IgD-negative memory B cell (primary cell): ENCODE data around the gene CDR2L. TPM values are rescaled to one million over a fixed set of nuclear protein-coding genes. Genes with fewer than 3 reads are reported as not detected.

Experiments used
- H3K27ac Mint-ChIP-seq, 3 donors: one replicate each; pipeline ENCODE4 v1.8.0; 2020 to 2022; ENCODE audit warnings: mild to moderate bottlenecking in 3 of 3, mixed read lengths in 3 of 3, moderate library complexity in 1 of 3
- H3K27me3 Mint-ChIP-seq: one replicate; pipeline ENCODE4 v1.8.0; 2021; ENCODE audit warnings: mixed read lengths
- H3K36me3 Mint-ChIP-seq: one replicate; pipeline ENCODE4 v1.8.0; 2020; ENCODE audit warnings: mild to moderate bottlenecking, mixed read lengths
- H3K4me1 Mint-ChIP-seq, 3 donors: one replicate each; pipeline ENCODE4 v1.8.0; 2020 to 2022; ENCODE audit warnings: mixed read lengths in 3 of 3, mild to moderate bottlenecking in 1 of 3
- H3K4me3 Mint-ChIP-seq, 4 donors: one replicate each; pipeline ENCODE4 v1.8.0; 2020 to 2022; ENCODE audit warnings: mild to moderate bottlenecking in 4 of 4, mixed read lengths in 4 of 4, moderate library complexity in 3 of 4
- H3K9me3 Mint-ChIP-seq, 3 donors: one replicate each; pipeline ENCODE4 v1.8.0; 2020 to 2021; ENCODE audit warnings: mixed read lengths in 3 of 3, mild to moderate bottlenecking in 1 of 3
- polyA plus RNA-seq: library from polyadenylated mRNA; unstranded; fragments of 300-500 nt; fragmentation: Illumina TruSeq; gene quantifications from one replicate; pipeline ENCODE4 v1.2.3, GENCODE V29; 2021

The CDR2L gene
- polyA plus RNA-seq, 1 donor from 2014 or later: not detected

- peak within 1 kb of the TSS; percentile 94 to 97 (median 97) for H3K27ac Mint-ChIP-seq
- H3K4me3 Mint-ChIP-seq: peak within 1 kb of the TSS; percentile 96 to 99 (median 98)
- no peaks in the 10 kb centered on the region for H3K36me3 Mint-ChIP-seq
- H3K4me1 Mint-ChIP-seq: peaks cover 17 to 21% (median 20%) of the 10 kb centered on the region in 3 donors
- no peaks in the 10 kb centered on the region for H3K9me3 Mint-ChIP-seq
- H3K27me3 Mint-ChIP-seq: no peaks in the 10 kb centered on the region
Measured at GRCh38 chr17:75046407-75047289, 59.2 kb downstream of the CDR2L start, which contains the start of the genes ATP5PD and KCTD2. TSS of gene ATP5PD (minus strand) at chr17:75046969. CDS start at chr17:75042650, 4,319 bp downstream. TSS of gene KCTD2 (plus strand) at chr17:75047225. CDS start at chr17:75047251, 26 bp downstream.

DNA sequence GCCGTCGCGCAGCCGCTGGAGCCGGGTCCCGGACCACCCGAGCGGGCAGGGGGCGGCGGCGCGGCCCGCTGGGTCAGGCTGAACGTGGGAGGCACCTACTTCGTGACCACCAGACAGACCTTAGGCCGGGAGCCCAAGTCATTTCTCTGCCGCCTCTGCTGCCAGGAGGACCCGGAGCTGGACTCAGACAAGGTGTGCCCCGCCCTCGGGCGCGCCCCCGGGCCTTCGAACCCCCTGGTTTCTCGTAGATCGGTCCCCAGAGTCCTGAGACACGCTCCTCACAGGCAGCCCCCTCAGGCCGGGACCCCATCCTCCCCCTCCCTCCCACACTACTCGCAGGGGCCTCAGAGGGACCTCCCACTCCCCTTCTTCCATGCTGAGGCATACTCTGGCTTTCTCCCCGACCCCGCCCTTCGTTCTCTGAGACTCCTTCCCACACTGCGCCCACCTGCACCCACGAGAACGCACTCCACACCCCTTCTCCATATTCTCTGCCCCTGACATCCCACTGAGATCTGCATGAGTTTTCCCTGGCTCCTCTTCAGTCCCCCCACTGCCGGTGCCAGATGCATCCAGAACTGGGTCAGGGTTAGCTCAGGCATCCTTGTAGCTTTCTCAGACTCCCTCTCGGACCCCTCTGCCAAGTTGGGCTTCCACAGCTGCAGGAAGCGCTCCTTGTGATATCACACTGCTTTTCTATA lies 60.1 kb downstream of the CDR2L start:
- Mint-ChIP-seq H3K27ac (peak overlapping the region; percentile 79 to 85 (median 84)), H3K27me3 (no peaks in the 10 kb centered on the region), H3K4me3 (peak overlapping the region; percentile 87 to 96 (median 92)), H3K9me3 (no peaks in the 10 kb centered on the region), H3K36me3 (no peaks in the 10 kb centered on the region), H3K4me1 (peaks cover 17 to 21% (median 20%) of the 10 kb centered on the region in 3 donors)

GRCh38 chr17:75048249-75048878 lies 60.9 kb downstream of the CDR2L start:
- Mint-ChIP-seq H3K36me3 (no peaks in the 10 kb centered on the region), H3K4me3 (peak overlapping the region; percentile 87 to 96 (median 92)), H3K27me3 (no peaks in the 10 kb centered on the region), H3K27ac (peak overlapping the region; percentile 47 to 84 (median 79)), H3K9me3 (no peaks in the 10 kb centered on the region), H3K4me1 (peaks cover 17 to 21% (median 20%) of the 10 kb centered on the region in 3 donors)

GRCh38 chr17:75049057-75049456 lies 61.6 kb downstream of the CDR2L start:
- H3K36me3 Mint-ChIP-seq: no peaks in the 10 kb centered on the region
- H3K4me1 Mint-ChIP-seq: peaks cover 17 to 20% (median 17%) of the 10 kb centered on the region in 3 donors
- peak overlapping the region in 1 of 4 donors; percentile 87 for H3K4me3 Mint-ChIP-seq
- no peaks in the 10 kb centered on the region for H3K9me3 Mint-ChIP-seq
- H3K27me3 Mint-ChIP-seq: no peaks in the 10 kb centered on the region
- peak overlapping the region in 1 of 3 donors; percentile 47 for H3K27ac Mint-ChIP-seq

DNA sequence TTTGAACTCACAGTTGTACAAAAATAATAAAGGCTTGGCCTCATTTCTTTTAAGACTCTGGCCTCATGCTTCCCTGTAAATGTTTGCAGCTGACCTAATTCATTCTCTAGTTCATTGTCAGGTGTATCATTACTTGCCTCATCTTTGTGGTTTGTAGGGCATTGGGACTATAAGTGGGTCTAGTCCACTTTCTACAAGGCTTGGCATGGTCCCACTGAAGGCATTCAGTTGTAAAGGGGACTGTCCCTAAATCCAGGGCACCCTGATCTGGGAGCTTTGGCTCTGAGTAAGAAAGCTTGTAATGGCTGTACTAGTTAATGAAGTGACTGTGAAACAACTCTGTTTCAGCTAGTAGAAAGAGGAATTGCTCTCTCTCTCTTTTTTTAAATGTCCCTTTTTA lies 62.3 kb downstream of the CDR2L start:
- peak overlapping the region in 3 of 4 donors; percentile 28 to 87 (median 82) for H3K4me3 Mint-ChIP-seq
- H3K9me3 Mint-ChIP-seq: no peaks in the 10 kb centered on the region
- peaks cover 17 to 20% (median 17%) of the 10 kb centered on the region in 3 donors for H3K4me1 Mint-ChIP-seq
- H3K36me3 Mint-ChIP-seq: no peaks in the 10 kb centered on the region
- H3K27me3 Mint-ChIP-seq: no peaks in the 10 kb centered on the region
- no peak overlapping the region for H3K27ac Mint-ChIP-seq

GRCh38 chr17:75051941-75052340 lies 64.5 kb downstream of the CDR2L start:
- H3K27ac Mint-ChIP-seq: no peak overlapping the region
- H3K27me3 Mint-ChIP-seq: no peaks in the 10 kb centered on the region
- no peaks in the 10 kb centered on the region for H3K36me3 Mint-ChIP-seq
- no peak overlapping the region for H3K4me3 Mint-ChIP-seq
- H3K4me1 Mint-ChIP-seq: peaks cover 9 to 14% (median 12%) of the 10 kb centered on the region in 3 donors
- no peaks in the 10 kb centered on the region for H3K9me3 Mint-ChIP-seq

Other genes with a start within 250 kb of the CDR2L start
- gene NHERF1, start 239.0 kb upstream of the CDR2L start, polyA plus RNA-seq: 177 TPM
- gene NAT9, start 211.3 kb upstream of the CDR2L start, polyA plus RNA-seq: 24.5 TPM
- not detected for gene GRIN2C, start 127.7 kb upstream of the CDR2L start, polyA plus RNA-seq
- gene FDXR, start 114.6 kb upstream of the CDR2L start, polyA plus RNA-seq: 5.9 TPM
- not detected for gene FADS6, start 94.0 kb upstream of the CDR2L start, polyA plus RNA-seq
- gene USH1G, start 64.4 kb upstream of the CDR2L start, polyA plus RNA-seq: not detected
- gene OTOP2, start 63.4 kb upstream of the CDR2L start, polyA plus RNA-seq: not detected
- gene OTOP3, start 51.7 kb upstream of the CDR2L start, polyA plus RNA-seq: not detected
- 1.2 TPM for gene HID1, start 14.9 kb upstream of the CDR2L start, polyA plus RNA-seq
- 53.9 TPM for gene MRPL58, start 25.0 kb downstream of the CDR2L start, polyA plus RNA-seq
- gene ATP5PD, start 59.3 kb downstream of the CDR2L start, polyA plus RNA-seq: 241 TPM
- gene KCTD2, start 59.6 kb downstream of the CDR2L start, polyA plus RNA-seq: 5.7 TPM
- gene SLC16A5, start 100.3 kb downstream of the CDR2L start, polyA plus RNA-seq: 3.0 TPM
- gene ARMC7, start 122.3 kb downstream of the CDR2L start, polyA plus RNA-seq: 4.5 TPM
- 150 TPM for gene NT5C, start 144.1 kb downstream of the CDR2L start, polyA plus RNA-seq
- gene JPT1, start 166.9 kb downstream of the CDR2L start, polyA plus RNA-seq: 150 TPM
- 391 TPM for gene SUMO2, start 195.3 kb downstream of the CDR2L start, polyA plus RNA-seq
- gene NUP85, start 218.0 kb downstream of the CDR2L start, polyA plus RNA-seq: 32.3 TPM